ENCODE measurements around the gene PRM3.
A peak's percentile ranks its signal among the peaks of the same experiment; 100 is the strongest.

PRM3 gene

DNA sequence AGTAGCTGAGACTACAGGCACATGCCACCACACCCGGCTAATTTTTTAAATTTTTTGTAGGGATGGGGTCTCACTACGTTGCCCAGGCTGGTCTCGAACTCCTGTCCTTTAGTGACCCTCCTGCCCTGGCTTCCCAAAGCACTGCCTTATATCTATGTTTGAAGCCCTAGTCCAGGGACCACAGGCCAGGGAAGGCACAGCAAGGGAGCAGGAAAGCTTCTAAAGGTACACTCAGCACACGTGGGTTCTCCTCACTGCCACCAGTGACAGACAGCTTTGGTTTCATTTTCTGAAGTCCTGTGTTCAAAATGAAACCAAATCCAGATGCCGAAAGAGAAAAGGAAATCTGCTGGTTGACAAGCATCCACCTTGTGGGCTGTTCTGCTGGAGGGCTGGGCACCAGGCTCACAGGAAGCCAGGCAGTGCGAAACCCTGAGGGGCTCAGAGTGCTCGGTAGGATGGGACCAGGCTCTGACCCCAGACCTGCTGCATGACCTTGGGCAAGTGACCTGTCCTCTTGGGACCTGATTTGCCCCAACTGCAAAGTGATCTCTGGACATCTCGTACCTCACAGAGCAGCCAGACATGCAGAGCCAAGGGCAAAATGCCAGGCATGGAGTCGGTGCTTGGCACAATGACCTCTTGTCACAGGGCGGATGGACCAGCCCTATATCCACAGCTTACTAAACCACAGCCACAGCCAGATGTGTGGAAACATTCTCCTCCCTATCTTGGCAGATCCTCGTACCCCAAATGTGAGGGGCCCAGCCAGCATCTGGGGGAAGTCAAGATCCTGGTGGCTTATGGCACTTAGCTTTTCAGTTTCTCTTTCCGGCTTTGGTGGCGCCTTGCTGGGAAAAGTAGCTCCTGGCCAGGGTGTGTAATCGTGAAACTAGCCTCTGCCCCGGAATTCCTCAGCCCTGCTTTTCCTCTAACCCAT is 14.6 kb downstream of the PRM3 start:
- no peak for DNase-seq

DNA sequence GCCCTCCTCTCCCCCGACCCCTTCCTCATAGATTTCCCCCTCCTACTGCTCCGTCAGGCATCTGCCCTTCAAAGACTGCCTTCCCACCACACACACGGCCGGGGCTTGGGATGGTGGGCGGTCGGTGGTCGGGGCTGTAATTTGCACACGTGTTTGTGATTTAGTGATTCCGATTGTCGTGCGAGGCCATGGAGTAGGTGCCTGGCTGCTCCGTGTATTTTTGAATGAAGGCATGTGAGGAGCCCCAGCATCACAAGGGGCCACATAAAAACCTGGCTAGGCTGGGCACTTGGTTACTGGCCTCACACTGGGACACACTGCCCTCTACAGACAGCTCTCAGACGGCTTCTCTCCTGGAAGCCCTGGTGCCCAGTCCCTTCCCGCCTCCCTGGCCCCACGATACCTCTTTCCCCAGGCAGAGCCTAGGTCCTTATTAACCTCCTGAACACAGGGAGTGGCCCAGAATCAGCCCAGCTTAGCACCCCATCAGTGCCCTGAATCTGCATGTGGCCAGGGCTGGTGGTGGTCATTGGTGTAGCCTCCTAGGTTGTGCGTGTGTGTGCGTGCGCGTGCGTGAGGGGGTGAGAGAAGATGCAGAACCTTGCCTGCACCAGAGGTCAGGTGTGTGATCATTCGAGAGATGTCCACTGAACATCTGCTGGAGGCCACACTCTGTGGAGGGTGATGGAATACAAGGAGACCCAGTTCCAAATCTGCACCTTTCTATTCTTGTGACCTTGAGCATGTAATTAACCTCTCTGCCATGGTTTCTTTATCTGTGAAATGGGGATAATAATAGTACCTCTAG is 16.1 kb downstream of the PRM3 start:
- DNase-seq, result peak; percentile 48

DNA sequence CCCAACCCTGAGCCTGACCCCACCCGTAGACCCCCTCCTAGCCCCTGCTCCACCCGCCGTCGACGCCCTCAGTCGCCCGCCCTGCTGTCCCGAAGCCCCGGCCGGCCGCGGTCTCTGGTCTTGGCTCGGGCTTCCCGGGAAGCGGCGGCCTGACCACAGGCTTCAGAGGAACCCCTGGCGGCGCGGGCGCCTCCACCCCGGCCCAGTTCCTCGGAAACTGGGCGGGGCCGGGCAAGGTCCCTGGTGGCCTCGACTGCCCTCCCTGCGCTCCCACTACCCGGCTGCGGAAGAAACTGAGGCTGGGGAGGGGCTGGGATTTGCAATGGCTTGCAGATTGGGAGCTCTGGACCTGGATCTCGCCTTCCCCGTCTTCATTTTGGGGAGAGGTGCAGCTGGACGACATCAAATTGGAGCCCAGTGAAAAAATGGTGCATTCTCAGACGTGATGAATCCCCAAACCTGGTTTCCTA is 16.7 kb downstream of the PRM3 start:
- DNase-seq, result peak; percentile 40

DNA sequence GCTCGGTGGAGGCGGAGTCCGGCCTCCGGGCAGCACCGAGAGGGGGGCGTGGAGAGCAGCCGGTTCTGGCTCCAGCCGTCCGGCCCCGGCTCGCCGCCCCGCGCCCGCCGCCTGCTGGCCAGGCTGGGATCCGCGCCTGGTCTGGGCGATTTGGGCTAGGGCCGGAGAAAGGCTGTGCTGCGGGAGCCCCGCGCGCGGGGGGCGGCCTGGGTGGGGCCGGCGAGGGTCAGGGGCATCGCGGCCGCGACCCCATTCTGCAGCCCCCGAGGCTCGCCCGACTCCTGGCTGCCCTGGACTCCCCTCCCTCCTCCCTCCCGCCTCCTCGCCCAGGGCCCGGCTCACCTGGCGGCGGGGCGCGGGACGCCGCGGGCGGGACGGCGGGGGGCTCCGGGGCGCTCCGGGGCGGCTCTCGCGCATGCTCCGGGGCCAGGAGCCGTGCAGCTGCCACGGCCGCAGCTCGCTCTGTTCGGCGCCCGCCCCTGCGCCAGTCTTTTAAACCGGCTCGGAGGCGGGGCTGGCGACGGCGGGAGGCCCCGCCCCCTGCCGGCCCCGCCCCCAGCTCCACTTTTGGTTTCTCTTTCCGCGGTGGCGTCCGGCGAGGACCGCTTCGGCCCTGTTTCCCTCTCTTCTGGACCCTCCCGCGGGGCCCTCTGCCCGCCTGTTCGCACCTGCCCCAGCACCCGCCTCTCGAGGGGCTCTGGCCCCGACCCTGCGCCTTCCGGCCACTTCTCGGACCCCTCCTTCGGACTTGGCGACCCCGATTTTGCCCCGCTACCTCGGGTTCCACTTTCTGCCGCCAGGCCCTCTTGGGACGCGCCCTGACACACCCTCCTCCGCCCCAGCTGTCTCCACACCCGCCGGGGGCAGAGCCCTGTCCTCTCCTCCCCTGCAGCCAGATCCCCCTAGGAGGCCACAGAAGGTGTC is 17.4 kb downstream of the PRM3 start, which contains the start of gene SOCS1:
Gene SOCS1, minus strand, starts transcription at position 468 of the 924 bp plus-strand sequence. CDS start 726 bp downstream, outside the sequence.
- DNase-seq, result peak; percentile 93

DNA sequence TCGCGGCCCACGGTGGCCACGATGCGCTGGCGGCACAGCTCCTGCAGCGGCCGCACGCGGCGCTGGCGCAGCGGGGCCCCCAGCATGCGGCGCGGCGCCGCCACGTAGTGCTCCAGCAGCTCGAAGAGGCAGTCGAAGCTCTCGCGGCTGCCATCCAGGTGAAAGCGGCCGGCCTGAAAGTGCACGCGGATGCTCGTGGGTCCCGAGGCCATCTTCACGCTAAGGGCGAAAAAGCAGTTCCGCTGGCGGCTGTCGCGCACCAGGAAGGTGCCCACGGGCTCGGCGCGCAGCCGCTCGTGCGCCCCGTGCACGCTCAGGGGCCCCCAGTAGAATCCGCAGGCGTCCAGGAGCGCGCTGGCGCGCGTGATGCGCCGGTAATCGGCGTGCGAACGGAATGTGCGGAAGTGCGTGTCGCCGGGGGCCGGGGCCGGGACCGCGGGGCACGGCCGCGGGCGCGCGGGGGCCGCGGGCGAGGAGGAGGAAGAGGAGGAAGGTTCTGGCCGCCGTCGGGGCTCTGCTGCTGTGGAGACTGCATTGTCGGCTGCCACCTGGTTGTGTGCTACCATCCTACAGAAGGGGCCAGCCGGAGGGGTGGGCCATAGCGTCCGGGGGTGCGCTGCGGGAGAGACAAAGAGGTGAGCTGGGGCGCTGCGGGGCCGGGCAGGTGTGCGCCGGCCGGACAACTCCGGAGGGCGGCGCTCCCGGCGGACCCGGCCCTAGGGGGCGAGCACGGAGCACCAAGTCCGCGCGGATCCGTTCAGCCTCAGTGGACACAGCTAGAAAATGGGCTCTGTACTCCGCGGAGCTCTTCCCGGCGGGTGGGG is 18.3 kb downstream of the PRM3 start:
- DNase-seq, result peak; percentile 58

DNA sequence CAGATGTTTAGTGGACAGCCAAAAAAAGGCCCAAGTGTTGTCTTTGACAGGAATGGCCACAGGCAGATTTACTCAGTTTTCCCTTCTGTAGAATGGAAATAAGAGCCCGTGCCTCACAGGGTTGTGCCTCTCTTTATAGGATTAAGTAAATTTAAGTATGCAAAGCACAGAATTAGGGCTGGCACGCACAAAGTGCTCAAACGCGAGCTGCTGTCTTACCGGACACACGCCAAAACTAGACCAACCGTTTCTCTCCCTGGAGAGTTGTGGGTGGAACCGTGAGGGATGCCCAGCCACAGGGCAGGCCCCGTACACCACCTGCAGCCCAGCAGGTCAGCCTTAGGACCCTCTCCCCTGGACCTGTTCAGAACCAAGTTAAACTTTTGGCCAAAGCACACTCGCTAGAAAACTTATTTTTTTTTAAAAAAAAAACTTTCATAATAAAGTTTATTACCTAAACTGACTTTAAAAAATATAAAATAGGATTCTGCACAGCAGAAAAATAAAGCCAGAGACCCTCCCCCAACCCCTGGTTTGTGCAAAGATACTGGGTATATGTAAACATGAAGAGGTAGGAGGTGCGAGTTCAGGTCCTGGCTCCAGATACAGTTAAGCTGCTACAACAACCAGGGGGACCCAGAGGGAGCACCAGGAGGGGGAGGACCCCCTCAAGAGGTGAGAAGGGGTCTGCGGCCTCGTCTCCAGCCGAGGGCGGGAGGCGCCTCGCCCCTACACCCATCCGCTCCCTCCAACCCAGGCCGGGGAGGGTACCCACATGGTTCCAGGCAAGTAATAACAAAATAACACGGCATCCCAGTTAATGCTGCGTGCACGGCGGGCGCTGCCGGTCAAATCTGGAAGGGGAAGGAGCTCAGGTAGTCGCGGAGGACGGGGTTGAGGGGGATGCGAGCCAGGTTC is 19.2 kb downstream of the PRM3 start:
- no peak for DNase-seq

DNA sequence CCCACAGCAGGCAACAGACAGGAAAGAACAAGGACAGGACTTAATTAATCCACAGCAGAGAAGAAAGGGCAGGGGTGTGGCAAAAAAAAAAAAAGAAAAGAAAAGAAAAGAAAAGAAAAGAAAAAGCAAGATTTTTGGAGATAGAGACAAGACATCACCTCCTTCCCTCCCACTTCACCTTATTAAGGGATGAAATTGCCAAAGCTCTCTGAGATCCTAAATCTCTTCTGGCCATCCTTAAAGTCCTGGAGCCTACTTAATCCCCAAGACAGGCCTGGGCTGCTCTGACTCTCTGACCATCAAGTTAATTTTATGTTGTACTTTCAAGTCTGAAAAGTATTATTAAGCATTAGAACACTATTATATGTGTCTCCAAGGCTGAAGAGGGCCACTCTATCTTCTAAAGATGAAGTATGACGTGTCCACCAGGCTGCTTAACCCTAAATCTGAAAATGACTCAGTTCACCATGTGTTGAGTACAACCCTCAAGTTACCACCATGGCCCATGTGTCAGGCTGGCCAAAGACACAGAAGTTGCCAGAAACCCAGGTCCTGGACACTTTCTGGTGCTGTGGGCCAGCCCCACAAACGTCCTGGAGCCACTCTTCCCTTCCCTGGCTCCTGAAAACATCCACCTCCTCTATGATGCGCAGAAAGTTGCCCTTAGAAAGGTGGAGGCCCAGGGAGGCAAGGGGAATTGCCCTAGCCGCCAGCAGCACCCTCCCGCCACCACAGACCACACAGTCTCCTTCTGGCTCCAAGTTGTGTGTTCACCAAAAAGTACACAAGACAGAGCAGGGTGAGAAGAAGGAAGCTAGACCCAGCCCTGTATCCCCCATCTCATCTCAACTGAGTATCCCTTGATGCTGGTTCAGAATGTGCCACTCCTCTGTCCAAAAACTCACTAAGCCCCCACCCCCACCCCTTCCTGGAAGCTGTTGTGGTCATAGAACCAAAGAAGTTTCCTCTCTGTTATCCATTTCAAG is 20.1 kb downstream of the PRM3 start:
- DNase-seq, result peak; percentile 41

DNA sequence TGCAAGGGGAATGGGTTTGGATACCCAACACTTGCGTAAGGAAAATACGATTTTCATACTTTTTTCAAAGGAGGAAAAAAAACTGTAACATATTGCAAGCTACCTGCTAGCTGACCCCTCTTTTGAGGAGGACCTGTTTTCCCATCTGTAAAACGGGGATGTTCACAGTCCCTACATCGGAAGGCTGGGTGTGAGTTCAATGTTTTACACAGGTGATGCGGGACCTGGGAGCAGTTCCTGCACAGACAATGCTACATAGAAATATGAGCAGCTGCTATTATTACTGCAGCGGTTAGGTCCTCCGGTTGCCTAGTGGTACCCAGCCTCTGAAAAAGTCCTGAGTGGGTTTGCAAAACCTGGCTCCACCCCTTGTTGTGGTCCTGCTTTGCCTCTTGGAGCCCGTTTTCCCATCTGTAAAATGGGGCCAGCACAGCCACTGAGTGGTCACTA is 20.9 kb downstream of the PRM3 start:
- DNase-seq, result no peak

DNA sequence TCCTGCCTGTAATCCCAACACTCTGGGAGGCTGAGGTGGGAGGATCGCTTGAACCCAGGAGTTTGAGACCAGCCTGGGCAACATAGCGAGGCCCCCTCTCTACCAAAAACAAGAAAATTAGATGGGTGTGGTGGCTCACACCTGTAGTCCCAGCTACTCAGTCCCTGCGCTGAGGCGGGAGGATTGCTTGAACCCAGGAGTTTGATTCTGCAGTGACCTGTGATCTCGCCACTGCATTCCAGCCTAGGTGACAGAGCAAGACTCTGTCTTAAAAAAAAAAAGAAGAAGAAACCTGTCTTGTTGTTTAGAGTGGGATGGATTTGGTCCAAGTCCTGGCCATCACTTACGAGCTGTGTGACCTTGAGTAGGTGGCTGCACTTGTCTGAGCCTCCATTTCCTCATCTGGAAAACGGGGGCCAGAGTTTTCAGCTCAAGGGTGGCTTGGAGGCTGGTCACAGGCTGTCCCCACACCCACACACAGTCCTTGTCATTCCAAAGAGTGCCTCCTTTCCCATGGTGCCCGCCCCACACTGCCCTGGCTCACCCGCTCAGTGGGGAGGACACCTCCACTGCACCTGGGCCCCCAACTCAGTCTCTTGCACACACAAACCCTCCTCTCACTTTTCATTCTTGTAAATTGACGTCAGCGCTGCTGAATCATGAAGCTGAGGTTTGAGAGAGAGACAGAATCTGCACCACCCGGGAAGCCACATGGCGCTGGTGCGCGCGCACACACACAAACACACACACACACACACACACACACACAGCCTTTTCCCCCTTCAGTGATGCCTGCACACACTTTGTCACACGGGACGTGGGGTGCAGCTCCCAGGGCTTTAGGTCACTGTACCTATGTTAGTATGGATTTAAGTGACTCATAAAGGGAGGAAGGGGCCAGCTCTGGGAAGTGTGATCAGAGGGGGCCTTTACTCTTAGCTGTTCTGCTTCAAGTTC is 21.6 kb downstream of the PRM3 start:
- DNase-seq, result peak; percentile 79

DNA sequence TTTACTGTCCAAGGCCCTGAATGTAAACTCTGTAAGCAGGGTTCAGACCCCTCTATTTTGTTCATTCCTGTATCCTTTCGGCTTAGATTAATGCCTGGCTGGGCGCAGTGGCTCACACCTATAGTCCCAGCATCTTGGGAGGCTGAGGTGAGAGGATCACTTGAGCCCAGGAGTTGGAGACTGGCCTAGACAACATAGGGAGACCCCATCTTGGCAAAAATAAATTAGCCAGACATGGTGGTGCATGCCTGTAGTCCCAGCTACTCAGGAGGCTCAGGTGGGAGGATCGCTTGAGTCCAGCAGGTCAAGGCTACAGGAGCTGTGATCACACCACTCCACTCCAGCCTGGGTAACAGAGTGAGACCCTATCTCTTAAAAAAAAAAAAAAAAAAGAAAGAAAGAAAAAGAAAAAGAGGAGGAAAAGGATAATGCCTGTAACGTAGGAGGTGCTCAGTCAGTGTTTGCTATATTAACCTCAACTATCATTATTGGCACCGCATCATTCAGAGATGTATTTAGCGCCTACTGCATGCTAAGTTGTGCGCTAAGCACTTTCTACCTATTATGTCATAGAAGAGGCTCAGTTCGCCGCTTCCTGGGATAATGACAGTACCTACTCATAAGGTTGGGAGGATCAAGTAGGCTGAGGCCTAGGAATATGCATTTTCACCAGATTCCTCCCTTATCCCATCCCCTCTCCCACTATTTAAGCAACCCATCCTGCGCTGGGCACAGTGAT is 22.5 kb downstream of the PRM3 start:
- no peak for DNase-seq

DNA sequence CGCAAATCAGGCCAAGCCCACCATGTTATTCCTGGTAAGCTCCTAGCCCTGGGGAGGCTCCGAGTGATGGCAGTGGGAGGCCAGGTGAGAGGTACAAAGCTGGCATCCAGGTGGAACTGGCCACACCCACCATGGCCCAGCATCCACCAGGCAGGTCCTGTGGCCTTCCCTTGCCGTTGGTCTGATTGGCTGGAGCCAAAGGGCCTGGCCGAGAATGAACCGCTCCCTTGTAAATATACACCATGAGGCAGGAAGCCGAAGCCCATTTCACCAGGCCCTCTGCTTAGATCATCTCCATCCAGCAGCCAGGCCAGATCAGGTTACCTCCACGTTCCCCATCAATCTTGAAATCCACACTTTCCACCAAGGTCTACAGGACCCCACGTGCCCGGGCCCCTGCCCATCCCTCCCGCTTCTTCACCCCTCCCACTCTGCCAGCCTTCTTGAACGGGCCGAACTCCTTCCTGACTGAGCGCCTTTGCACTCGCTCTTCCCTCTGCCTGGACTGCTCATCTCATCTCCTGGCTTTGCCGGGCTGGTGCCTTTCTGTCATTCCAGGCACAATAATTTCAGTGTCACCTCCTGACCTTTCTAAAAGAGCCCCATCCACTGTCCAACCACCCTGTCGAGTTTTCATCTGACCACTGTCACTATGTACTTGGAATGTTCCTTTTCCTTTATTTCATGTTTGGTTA is 23.2 kb downstream of the PRM3 start:
- peak; percentile 33 for DNase-seq

DNA sequence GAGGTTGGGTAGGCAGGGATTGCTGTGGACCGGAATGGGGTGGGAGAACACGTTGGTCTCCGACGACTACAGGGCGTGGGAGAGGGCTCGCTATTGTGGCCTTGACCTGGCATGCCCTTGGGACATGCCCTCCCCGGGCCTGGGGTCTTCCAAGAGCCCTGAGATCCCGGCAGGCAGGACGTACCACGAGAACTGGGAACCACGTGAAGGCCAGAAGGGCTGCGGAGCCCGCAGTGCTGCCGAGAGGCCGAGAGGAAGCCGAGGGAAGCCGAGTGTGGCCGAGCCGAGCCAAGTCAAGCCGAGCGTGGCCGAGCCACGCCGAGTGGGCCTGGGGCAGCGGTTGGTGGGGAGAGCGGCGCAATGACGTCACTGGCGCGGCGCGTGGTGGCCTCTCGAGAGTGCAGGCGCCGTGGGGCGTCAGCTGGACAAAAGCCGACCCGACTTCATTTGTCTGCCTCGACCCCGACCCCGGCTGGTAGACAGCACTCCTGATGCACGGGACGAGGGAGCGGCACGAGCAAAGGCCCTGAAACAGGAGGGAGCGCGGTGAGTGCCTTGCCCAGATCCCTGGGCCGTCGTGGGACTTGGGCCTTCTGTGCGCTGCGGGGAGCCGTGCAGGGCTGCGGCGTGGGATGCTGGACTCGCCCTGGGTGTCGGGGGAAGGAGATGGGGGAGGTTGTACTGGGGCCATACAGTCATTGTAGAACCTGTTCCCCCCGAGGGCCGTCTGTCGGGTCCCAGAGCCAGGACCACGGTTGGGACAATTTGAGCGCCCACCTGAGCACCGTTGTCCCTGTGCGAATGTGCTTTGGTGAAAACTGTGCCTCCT is 24.0 kb downstream of the PRM3 start:
- no peak for DNase-seq

DNA sequence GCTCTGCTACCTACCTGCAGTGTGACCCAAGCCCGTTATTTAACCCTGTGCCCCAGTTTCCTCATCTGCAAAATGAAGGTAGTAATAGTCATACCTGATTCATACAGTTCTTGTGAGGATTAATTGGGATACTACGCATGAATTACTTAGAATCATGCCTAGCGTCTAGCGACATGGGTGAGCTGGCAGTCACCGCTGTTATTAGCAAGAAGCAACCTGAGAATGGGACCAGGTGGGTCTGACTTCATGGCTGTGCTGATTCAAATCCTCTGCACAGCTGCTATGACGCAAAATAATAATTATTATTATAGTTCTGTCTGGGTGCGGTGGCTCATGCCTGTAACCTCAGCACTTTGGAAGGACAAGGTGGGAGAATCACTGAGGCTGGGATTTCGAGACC is 25.3 kb downstream of the PRM3 start:
- no peak for DNase-seq

DNA sequence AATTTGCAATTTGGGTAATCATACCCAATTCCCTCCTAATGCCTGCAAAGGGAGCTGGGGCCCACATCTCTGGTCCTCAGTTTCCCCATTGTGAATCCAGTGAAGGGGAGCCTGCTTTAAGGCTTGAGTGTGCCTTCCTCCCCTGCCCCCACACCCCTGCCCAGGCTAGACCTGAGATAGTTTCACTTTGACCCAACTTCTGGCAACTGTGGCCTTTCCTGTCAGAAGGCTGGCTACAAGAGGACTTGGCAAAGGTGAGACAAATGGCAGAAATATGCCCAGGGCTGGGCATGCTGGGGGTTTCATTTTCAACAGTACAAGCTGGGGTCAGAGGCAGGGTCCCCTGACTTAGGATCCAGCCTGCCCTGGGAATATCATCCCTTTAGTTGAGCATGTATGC is 27.4 kb downstream of the PRM3 start:
- no peak for DNase-seq

DNA sequence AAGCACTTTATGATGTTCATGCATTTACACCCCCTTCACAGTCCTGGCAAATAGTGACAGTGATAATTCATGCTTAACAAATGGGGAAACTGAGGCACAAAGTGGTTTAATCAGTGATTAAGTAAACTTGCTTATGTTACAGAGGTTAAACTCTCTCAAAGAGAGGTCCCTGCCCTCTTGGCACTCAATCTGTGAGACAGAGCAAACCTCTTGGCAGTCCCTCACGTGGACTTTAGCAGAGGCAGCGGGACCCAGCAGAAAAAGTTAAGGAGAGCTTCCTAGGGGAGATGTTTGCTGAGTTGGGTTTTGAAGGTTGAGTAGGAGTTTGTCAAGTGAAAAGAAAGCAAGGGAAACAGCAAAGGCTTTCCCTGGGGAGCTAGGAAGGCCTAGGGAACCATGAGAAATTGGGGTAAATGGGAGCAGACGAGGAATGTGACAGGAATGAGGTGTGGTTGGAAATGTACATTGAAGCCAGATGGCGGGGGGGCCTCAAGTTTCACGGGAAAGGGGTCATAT is 28.1 kb downstream of the PRM3 start:
- DNase-seq, result no peak
